BE2C (cell line): Measurements from ENCODE around the gene PHC2.

ENCODE experiments used
- DNase-seq: peaks from one replicate; pipeline ENCODE4 v3.0.0-alpha.2; 2020
- H3K27me3 ChIP-seq: fragments of 250-450 bp; sonication (Bioruptor Pico); 2 replicates; pipeline ENCODE4 v1.5.1; 2020; ENCODE audit warnings: mild to moderate bottlenecking
- H3K36me3 ChIP-seq: fragments of 250-450 bp; sonication (Bioruptor Pico); 2 replicates; pipeline ENCODE4 v1.5.1; 2020; ENCODE audit warnings: mild to moderate bottlenecking
- H3K4me1 ChIP-seq: fragments of 250-450 bp; sonication (Bioruptor Pico); 2 replicates; pipeline ENCODE4 v1.5.1; 2020
- H3K4me3 ChIP-seq: 2 replicates; pipeline ENCODE4 v1.5.1; 2011; ENCODE audit warnings: low read depth, low read length
- H3K9me3 ChIP-seq: fragments of 250-450 bp; sonication (Bioruptor Pico); 2 replicates; pipeline ENCODE4 v1.5.1; 2020
- CTCF ChIP-seq: IDR thresholded peaks from 2 replicates; pipeline ENCODE4 v1.5.1; 2012; ENCODE audit warnings: mild to moderate bottlenecking, low read depth, low read length

The PHC2 gene

GRCh38 chr1:33397125-33397506 lies 33.8 kb downstream of the PHC2 start:
- TF ChIP-seq CTCF = no peak
- H3K27me3 ChIP-seq = no peaks in the 10 kb centered on the region
- H3K4me3 ChIP-seq = no peak overlapping the region
- H3K4me1 ChIP-seq = no peaks in the 10 kb centered on the region; the same call in 1 of the 2 replicates
- no peaks in the 10 kb centered on the region for H3K9me3 ChIP-seq
- DNase-seq = no peak
- no peaks in the 10 kb centered on the region for H3K36me3 ChIP-seq

- TF ChIP-seq CTCF = no peak
- no peaks in the 10 kb centered on the region for H3K9me3 ChIP-seq
- H3K4me1 ChIP-seq = no peaks in the 10 kb centered on the region; the same call in 1 of the 2 replicates
- no peak overlapping the region for H3K4me3 ChIP-seq
- no peaks in the 10 kb centered on the region for H3K36me3 ChIP-seq
- no peaks in the 10 kb centered on the region for H3K27me3 ChIP-seq
- DNase-seq = no peak
These were observed 34.4 kb downstream of the PHC2 start for GRCh38 chr1:33396188-33397124.

- Histone ChIP-seq H3K36me3 (no peaks in the 10 kb centered on the region), H3K27me3 (no peaks in the 10 kb centered on the region), H3K4me1 (no peaks in the 10 kb centered on the region; the same call in 1 of the 2 replicates), H3K9me3 (no peaks in the 10 kb centered on the region), H3K4me3 (no peak overlapping the region)
- DNase-seq = no peak
- no peak for TF ChIP-seq CTCF
These were observed 36.1 kb downstream of the PHC2 start for GRCh38 chr1:33394770-33395169.

- TF ChIP-seq CTCF = no peak
- DNase-seq = no peak
- H3K36me3 ChIP-seq = no peaks in the 10 kb centered on the region
- H3K9me3 ChIP-seq = no peaks in the 10 kb centered on the region
- no peaks in the 10 kb centered on the region; the same call in 1 of the 2 replicates for H3K4me1 ChIP-seq
- H3K27me3 ChIP-seq = no peaks in the 10 kb centered on the region
- no peak overlapping the region for H3K4me3 ChIP-seq
These were observed 36.9 kb downstream of the PHC2 start for GRCh38 chr1:33393991-33394390.

GRCh38 chr1:33393524-33393923 lies 37.4 kb downstream of the PHC2 start:
- H3K4me1 ChIP-seq = no peaks in the 10 kb centered on the region; the same call in 1 of the 2 replicates
- TF ChIP-seq CTCF = no peak
- H3K9me3 ChIP-seq = no peaks in the 10 kb centered on the region
- no peaks in the 10 kb centered on the region for H3K36me3 ChIP-seq
- no peak overlapping the region for H3K4me3 ChIP-seq
- no peak for DNase-seq
- H3K27me3 ChIP-seq = no peaks in the 10 kb centered on the region

- no peaks in the 10 kb centered on the region; the same call in 1 of the 2 replicates for H3K4me1 ChIP-seq
- peak; percentile 39 for DNase-seq
- no peaks in the 10 kb centered on the region for H3K9me3 ChIP-seq
These were observed 38.3 kb downstream of the PHC2 start for GRCh38 chr1:33392639-33393038.

More at GRCh38 chr1:33392639-33393038, 38.3 kb downstream of the PHC2 start:
- H3K4me3 ChIP-seq = no peak overlapping the region
- TF ChIP-seq CTCF = no peak
- no peaks in the 10 kb centered on the region for H3K36me3 ChIP-seq
- H3K27me3 ChIP-seq = no peaks in the 10 kb centered on the region
